A673 (cell line): ENCODE measurements around the gene CCR2.

Source experiments
- EZH2 ChIP-seq: fragments of 200-600 bp; sonication (generic); IDR thresholded peaks from 2 replicates; pipeline ENCODE4 v1.6.1; 2017; ENCODE audit warnings: borderline replicate concordance, low read depth, mild to moderate bottlenecking, mixed read lengths, antibody characterized with exemption, low read length; ENCODE audit not compliant: poor library complexity, severe bottlenecking
- TF ChIP-seq, protein P1 (sequence below): fragments of 300-800, 200-600 bp; sonication (generic); conservative IDR thresholded peaks from 2 replicates; pipeline ENCODE4 v1.5.1; 2017; ENCODE audit warnings: low read depth, mild to moderate bottlenecking, antibody characterized with exemption, low read length, moderate library complexity, mixed read lengths

DNA sequence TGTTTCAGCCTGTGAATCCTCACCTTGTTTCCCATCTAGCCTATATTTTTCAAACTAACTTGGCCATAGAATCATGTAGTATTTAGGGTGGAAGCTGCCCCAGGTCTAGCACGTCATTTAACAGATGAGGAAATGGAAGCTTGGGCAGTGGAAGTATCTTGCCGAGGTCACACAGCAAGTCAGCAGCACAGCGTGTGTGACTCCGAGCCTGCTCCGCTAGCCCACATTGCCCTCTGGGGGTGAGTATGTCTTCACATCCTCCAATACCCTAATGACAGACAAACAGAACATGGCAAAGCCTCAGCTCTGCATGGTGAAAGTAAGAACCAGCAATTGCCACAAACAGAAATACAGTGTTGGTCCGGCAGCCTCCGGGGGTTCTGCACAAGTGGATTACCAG lies 14.7 kb downstream of the CCR2 start:
- no peak for TF ChIP-seq EZH2
- TF ChIP-seq, protein P1, sequence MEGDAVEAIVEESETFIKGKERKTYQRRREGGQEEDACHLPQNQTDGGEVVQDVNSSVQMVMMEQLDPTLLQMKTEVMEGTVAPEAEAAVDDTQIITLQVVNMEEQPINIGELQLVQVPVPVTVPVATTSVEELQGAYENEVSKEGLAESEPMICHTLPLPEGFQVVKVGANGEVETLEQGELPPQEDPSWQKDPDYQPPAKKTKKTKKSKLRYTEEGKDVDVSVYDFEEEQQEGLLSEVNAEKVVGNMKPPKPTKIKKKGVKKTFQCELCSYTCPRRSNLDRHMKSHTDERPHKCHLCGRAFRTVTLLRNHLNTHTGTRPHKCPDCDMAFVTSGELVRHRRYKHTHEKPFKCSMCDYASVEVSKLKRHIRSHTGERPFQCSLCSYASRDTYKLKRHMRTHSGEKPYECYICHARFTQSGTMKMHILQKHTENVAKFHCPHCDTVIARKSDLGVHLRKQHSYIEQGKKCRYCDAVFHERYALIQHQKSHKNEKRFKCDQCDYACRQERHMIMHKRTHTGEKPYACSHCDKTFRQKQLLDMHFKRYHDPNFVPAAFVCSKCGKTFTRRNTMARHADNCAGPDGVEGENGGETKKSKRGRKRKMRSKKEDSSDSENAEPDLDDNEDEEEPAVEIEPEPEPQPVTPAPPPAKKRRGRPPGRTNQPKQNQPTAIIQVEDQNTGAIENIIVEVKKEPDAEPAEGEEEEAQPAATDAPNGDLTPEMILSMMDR: no peak
